HCT116 (cell line): ENCODE data around the gene TIMM10. TPM values are rescaled to one million over a fixed set of nuclear protein-coding genes. Genes with fewer than 3 reads are reported as not detected.

ENCODE experiments used
- ATAC-seq: fragments of 200-7000 bp; cut with Tn5 transposase; 2 replicates; pipeline ENCODE4 v1.9.1; 2020; ENCODE audit warnings: mild to moderate bottlenecking, moderate library complexity
- BruUV-seq: library from RNA; stranded (reverse); fragments of 400-500 nt; replicated peaks from 2 replicates; lab custom pipeline; 2021; lab: Mats Ljungman, UMichigan
- CTCF ChIA-PET: fragments of 300-600 bp; sonication (Branson Sonifier 250); formaldehyde crosslinking; loops from one replicate; lab custom pipeline; 2021; ENCODE audit warnings: antibody characterized with exemption; lab: Charles Lee
- POLR2A ChIA-PET: fragments of 300-600, 350-600 bp; sonication (Branson Sonifier 250); formaldehyde crosslinking; loops from one replicate; lab custom pipeline; 2021; ENCODE audit warnings: antibody characterized with exemption; lab: Charles Lee
- RAD21 ChIA-PET, 2 experiments: fragments of 300-600 bp; sonication (Branson Sonifier 250); formaldehyde crosslinking; loops; one replicate each; lab custom pipeline; 2023; ENCODE audit warnings: low total read pairs in 2 of 2; ENCODE audit not compliant: uncharacterized antibody in 2 of 2, unreplicated experiment in 2 of 2, low non-redundant PET in 1 of 2; lab: Charles Lee
- DNase-seq: peaks from one replicate; pipeline ENCODE4 v3.0.0-alpha.2; 2010; ENCODE audit warnings: low read depth, low spot score
- H2AFZ ChIP-seq: fragments of 200-600 bp; shearing (Covaris generic), sonication (generic); 2 replicates; pipeline ENCODE4 v1.6.1; 2017; ENCODE audit warnings: low read depth, mixed run types, mixed read lengths, antibody characterized with exemption, low read length; ENCODE audit not compliant: poor library complexity, severe bottlenecking
- H3K27ac ChIP-seq: 2 replicates; pipeline ENCODE4 v1.5.1; 2012; ENCODE audit warnings: low read depth, low read length
- H3K27me3 ChIP-seq: fragments of 200-600 bp; sonication (generic); 2 replicates; pipeline ENCODE4 v1.6.1; 2016; ENCODE audit warnings: mixed run types, low read length, mixed read lengths; ENCODE audit not compliant: insufficient read depth
- H3K36me3 ChIP-seq, 2 experiments: fragments of 200-500 bp in 1 of 2; fragments of 200-600 bp in 1 of 2; sonication (Bioruptor generic) in 1 of 2; sonication (generic) in 1 of 2; 2 replicates each; pipeline versions ENCODE4 v1.5.1 to v1.6.1; 2014 to 2016; ENCODE audit warnings: low read length in 2 of 2, inconsistent platforms in 1 of 2, mixed read lengths in 1 of 2, mixed run types in 1 of 2; ENCODE audit not compliant: insufficient read depth in 2 of 2, control insufficient read depth in 1 of 2
- H3K4me1 ChIP-seq, 2 experiments: fragments of 200-600 bp in 1 of 2; sonication (generic) in 1 of 2; 2 replicates each; pipeline versions ENCODE4 v1.5.1 to v1.6.1; 2012 to 2017; ENCODE audit warnings: low read length in 2 of 2, inconsistent platforms in 1 of 2, mild to moderate bottlenecking in 1 of 2, mixed read lengths in 1 of 2, mixed run types in 1 of 2, moderate library complexity in 1 of 2; ENCODE audit not compliant: insufficient read depth in 2 of 2, control insufficient read depth in 1 of 2
- H3K4me2 ChIP-seq: fragments of 200-600 bp; sonication (generic); 2 replicates; pipeline ENCODE4 v1.6.1; 2017; ENCODE audit warnings: mixed run types, low read length, mixed read lengths
- H3K4me3 ChIP-seq, 2 experiments: fragments of 200-600 bp in 1 of 2; sonication (generic) in 1 of 2; replicated peaks in 1 of 2; 2 replicates each; pipeline ENCODE4 v1.5.1; 2011 to 2016; ENCODE audit warnings: low read length in 2 of 2, control low read depth in 1 of 2, low read depth in 1 of 2, mild to moderate bottlenecking in 1 of 2, mixed read lengths in 1 of 2, mixed run types in 1 of 2
- H3K79me2 ChIP-seq: fragments of 200-600 bp; sonication (generic); 2 replicates; pipeline ENCODE4 v1.6.1; 2017; ENCODE audit warnings: mild to moderate bottlenecking, mixed run types, low read length, moderate library complexity, mixed read lengths; ENCODE audit not compliant: insufficient read depth
- H3K9ac ChIP-seq: fragments of 200-600 bp; sonication (generic); 2 replicates; pipeline ENCODE4 v1.6.1; 2016; ENCODE audit warnings: low read length, mixed read lengths
- H3K9me2 ChIP-seq: fragments of 200-600 bp; sonication (generic), shearing (Covaris generic); 2 replicates; pipeline ENCODE4 v1.6.1; 2017; ENCODE audit warnings: mixed run types, mild to moderate bottlenecking, moderate library complexity; ENCODE audit not compliant: insufficient read depth
- H3K9me3 ChIP-seq, 2 experiments: fragments of 200-500 bp in 1 of 2; fragments of 200-600 bp in 1 of 2; sonication (Bioruptor generic) in 1 of 2; sonication (generic) in 1 of 2; 2 replicates each; pipeline ENCODE4 v1.6.1; 2014 to 2017; ENCODE audit warnings: low read length in 2 of 2, mixed read lengths in 2 of 2, inconsistent platforms in 1 of 2, low read depth in 1 of 2, mild to moderate bottlenecking in 1 of 2, mixed run types in 1 of 2, moderate library complexity in 1 of 2; ENCODE audit not compliant: control insufficient read depth in 1 of 2, insufficient read depth in 1 of 2
- H4K20me1 ChIP-seq: fragments of 200-600 bp; sonication (generic), shearing (Covaris generic); 2 replicates; pipeline ENCODE4 v1.6.1; 2017; ENCODE audit warnings: mixed run types, mild to moderate bottlenecking, moderate library complexity; ENCODE audit not compliant: insufficient read depth
- EGR1 ChIP-seq: IDR thresholded peaks from 2 replicates; pipeline ENCODE4 v1.6.1; 2012; ENCODE audit warnings: low read depth
- ELF1 ChIP-seq: IDR thresholded peaks from 2 replicates; pipeline ENCODE4 v1.6.1; 2012; ENCODE audit warnings: low read depth, borderline replicate concordance
- EZH2 ChIP-seq: fragments of 200-600 bp; sonication (generic); IDR thresholded peaks from 2 replicates; pipeline ENCODE4 v1.6.1; 2017; ENCODE audit warnings: antibody characterized with exemption, mixed run types
- EZH2phosphoT487 ChIP-seq: fragments of 200-600 bp; IDR thresholded peaks from 2 replicates; pipeline ENCODE4 v1.6.1; 2018; ENCODE audit warnings: antibody characterized with exemption, borderline replicate concordance
- FOSL1 ChIP-seq: IDR thresholded peaks from 2 replicates; pipeline ENCODE4 v1.6.1; 2012; ENCODE audit warnings: low read depth
- JUND ChIP-seq: IDR thresholded peaks from 2 replicates; pipeline ENCODE4 v1.6.1; 2012
- POLR2AphosphoS5 ChIP-seq: IDR thresholded peaks from 2 replicates; pipeline ENCODE4 v1.6.1; 2011; ENCODE audit warnings: mild to moderate bottlenecking, low read depth, low read length, moderate library complexity
- SIN3A ChIP-seq: IDR thresholded peaks from 2 replicates; pipeline ENCODE4 v1.6.1; 2012; ENCODE audit warnings: low read depth
- SRF ChIP-seq: IDR thresholded peaks from 2 replicates; pipeline ENCODE4 v1.6.1; 2012; ENCODE audit warnings: low read depth
- YY1 ChIP-seq: IDR thresholded peaks from 2 replicates; pipeline ENCODE4 v1.6.1; 2011; ENCODE audit warnings: low read length, low read depth, moderate library complexity, mild to moderate bottlenecking; ENCODE audit not compliant: insufficient replicate concordance; ENCODE audit errors: extremely low read depth
- ZFX ChIP-seq: fragments of 450-650 bp; IDR thresholded peaks from 2 replicates; pipeline ENCODE4 v1.6.1; 2017
- ZNF274 ChIP-seq: fragments of 200-500 bp; sonication (Bioruptor generic); IDR thresholded peaks from 2 replicates; pipeline ENCODE4 v1.6.1; 2014; ENCODE audit warnings: mild to moderate bottlenecking, low read depth, low read length, inconsistent platforms
- intact Hi-C: fragments of 100-400 bp; cut with micrococcal nuclease; formaldehyde crosslinking; loops from 2 replicates; pipeline ENCODE4 v1.10.0; 2022
- total RNA-seq: library from RNA; stranded (reverse); gene quantifications from one replicate; pipeline ENCODE4 v1.2.1, GENCODE V29; 2021; ENCODE audit not compliant: unreplicated experiment
- TF ChIP-seq, protein P1 (sequence below), 3 experiments: fragments of 200-600 bp in 1 of 3; sonication (generic) in 1 of 3; IDR thresholded peaks in 2 of 3; conservative IDR thresholded peaks in 1 of 3; 2 replicates each; pipeline ENCODE4 v1.5.1; 2012 to 2017; ENCODE audit warnings: low read depth in 2 of 3, low read length in 2 of 3, antibody characterized with exemption in 1 of 3, borderline replicate concordance in 1 of 3, control low read depth in 1 of 3, mild to moderate bottlenecking in 1 of 3, mixed read lengths in 1 of 3, mixed run types in 1 of 3, moderate library complexity in 1 of 3; ENCODE audit not compliant: insufficient read depth in 1 of 3
- TF ChIP-seq, protein P2 (sequence below): IDR thresholded peaks from 2 replicates; pipeline ENCODE4 v1.6.1; 2012
- TF ChIP-seq, protein P3 (sequence below): IDR thresholded peaks from 2 replicates; pipeline ENCODE4 v1.6.1; 2011; ENCODE audit warnings: mild to moderate bottlenecking, low read length, moderate library complexity; ENCODE audit not compliant: insufficient replicate concordance; ENCODE audit errors: extremely low read depth
- TF ChIP-seq, protein P4 (sequence below): IDR thresholded peaks from 2 replicates; pipeline ENCODE4 v1.6.1; 2012

Gene TIMM10
- total RNA-seq, 1 experiment from 2014 or later, result 65.6 TPM

DNA sequence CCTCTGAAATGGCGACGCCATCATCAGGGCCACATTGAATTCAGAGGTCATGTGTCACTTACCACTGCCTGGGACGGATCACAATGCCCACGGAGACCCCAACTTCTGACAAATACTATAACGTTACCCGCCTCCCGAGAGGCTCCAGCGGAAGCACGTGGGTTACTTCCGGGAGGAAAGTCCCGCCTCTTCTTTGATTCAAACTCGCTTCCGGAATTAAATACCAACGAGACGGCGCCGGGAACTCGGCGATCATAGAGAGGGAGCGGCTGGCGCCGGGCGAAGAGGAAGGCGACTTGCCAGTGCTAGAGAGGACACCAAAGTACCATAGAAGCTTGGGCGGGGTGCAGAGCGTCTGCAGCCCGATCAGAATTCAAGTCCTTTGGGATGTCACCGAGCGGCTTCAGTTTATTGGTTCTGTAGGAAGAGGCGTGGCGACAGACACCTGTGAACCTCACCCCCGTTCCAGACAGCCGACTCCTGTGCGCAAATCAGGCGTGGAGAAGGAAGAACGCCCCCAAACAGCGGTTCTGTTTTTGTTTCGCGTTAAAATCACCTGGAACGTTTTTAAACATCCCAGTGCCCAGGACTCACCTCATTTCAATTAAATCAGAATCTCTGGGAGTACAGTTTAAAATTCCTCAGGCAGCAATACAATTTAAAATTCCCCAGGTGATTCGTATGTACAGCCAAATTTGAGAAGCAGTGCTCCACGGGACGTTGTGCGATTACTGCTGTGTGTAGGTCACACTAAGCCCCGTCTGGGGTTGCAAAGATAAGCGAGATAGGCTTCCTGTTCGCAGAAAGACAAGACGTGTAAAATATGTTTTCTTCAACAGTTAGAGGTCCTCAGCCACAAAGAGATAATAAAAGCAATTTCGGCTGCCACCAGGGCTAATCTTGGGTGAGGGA is at the start of gene TIMM10 (continued):
- TF ChIP-seq, protein P1, sequence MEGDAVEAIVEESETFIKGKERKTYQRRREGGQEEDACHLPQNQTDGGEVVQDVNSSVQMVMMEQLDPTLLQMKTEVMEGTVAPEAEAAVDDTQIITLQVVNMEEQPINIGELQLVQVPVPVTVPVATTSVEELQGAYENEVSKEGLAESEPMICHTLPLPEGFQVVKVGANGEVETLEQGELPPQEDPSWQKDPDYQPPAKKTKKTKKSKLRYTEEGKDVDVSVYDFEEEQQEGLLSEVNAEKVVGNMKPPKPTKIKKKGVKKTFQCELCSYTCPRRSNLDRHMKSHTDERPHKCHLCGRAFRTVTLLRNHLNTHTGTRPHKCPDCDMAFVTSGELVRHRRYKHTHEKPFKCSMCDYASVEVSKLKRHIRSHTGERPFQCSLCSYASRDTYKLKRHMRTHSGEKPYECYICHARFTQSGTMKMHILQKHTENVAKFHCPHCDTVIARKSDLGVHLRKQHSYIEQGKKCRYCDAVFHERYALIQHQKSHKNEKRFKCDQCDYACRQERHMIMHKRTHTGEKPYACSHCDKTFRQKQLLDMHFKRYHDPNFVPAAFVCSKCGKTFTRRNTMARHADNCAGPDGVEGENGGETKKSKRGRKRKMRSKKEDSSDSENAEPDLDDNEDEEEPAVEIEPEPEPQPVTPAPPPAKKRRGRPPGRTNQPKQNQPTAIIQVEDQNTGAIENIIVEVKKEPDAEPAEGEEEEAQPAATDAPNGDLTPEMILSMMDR (IDR thresholded peaks at IDR 0.05 in 2 of 3, conservative IDR thresholded peaks at IDR 0.05 in 1 of 3; ENCODE audit: borderline replicate concordance in 1 of 3, insufficient read depth in 1 of 3, low read depth in 2 of 3, low read length in 2 of 3), result no peak
- TF ChIP-seq EZH2 (no peak), SIN3A (peak; percentile 95), EZH2phosphoT487 (no peak), YY1 (peak; percentile 35), ZFX (peak; percentile 50; the same call in 1 of the 2 replicates), JUND (no peak), SRF (peak; percentile 63; the same call in 1 of the 2 replicates)

DNA sequence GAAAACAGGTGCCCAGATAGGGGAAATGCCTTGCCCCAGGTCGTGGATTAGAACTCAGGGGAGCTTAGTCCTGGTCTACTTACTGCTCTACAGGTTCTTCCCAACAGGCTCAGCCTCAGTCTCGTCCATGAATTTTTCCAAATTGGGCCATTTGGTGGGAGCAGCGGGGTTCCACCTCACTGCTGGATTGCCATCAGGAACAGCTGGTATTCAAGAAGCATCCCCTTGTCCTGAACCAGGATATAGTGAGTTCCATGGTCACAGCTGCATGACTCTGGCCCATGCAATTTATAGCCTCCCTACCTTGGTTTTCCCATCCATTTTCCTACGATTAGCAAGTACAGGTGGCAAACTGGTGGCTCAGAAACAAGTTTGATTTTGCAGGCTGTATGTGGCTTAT is 43.5 kb upstream of the TIMM10 start:
- no TSS peak for BruUV-seq
- intact Hi-C loops, result no loop called here
- Histone ChIP-seq H3K4me1 (no peaks in the 10 kb centered on the region), H3K4me3 (no peak overlapping the region), H3K9ac (no peak overlapping the region), H3K9me3 (no peaks in the 10 kb centered on the region), H4K20me1 (no peaks in the 10 kb centered on the region), H3K36me3 (no peaks in the 10 kb centered on the region), H2AFZ (no peak overlapping the region), H3K27me3 (no peaks in the 10 kb centered on the region), H3K9me2 (no peaks in the 10 kb centered on the region), H3K79me2 (no peaks in the 10 kb centered on the region), H3K4me2 (no peak overlapping the region), H3K27ac (no peak overlapping the region)
- ChIA-PET RAD21 (no interaction called here), CTCF (no interaction called here), POLR2A (no interaction called here)
- ATAC-seq (no peak), DNase-seq (no peak)
- TF ChIP-seq FOSL1 (no peak), SRF (no peak), EGR1 (no peak), ZFX (no peak), JUND (no peak), POLR2AphosphoS5 (no peak), ELF1 (no peak), ZNF274 (no peak)
- TF ChIP-seq, protein P2, sequence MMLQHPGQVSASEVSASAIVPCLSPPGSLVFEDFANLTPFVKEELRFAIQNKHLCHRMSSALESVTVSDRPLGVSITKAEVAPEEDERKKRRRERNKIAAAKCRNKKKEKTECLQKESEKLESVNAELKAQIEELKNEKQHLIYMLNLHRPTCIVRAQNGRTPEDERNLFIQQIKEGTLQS, result no peak
- TF ChIP-seq, protein P3, sequence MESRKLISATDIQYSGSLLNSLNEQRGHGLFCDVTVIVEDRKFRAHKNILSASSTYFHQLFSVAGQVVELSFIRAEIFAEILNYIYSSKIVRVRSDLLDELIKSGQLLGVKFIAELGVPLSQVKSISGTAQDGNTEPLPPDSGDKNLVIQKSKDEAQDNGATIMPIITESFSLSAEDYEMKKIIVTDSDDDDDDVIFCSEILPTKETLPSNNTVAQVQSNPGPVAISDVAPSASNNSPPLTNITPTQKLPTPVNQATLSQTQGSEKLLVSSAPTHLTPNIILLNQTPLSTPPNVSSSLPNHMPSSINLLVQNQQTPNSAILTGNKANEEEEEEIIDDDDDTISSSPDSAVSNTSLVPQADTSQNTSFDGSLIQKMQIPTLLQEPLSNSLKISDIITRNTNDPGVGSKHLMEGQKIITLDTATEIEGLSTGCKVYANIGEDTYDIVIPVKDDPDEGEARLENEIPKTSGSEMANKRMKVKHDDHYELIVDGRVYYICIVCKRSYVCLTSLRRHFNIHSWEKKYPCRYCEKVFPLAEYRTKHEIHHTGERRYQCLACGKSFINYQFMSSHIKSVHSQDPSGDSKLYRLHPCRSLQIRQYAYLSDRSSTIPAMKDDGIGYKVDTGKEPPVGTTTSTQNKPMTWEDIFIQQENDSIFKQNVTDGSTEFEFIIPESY, result no peak
- TF ChIP-seq, protein P4, sequence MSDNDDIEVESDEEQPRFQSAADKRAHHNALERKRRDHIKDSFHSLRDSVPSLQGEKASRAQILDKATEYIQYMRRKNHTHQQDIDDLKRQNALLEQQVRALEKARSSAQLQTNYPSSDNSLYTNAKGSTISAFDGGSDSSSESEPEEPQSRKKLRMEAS, result no peak
- TF ChIP-seq, protein P1 (IDR thresholded peaks at IDR 0.05 in 2 of 3, conservative IDR thresholded peaks at IDR 0.05 in 1 of 3; ENCODE audit: borderline replicate concordance in 1 of 3, insufficient read depth in 1 of 3, low read depth in 2 of 3, low read length in 2 of 3), result no peak
